GM19397 (cell line): ENCODE data around the gene INO80D.
"Not testable (repeated sequence)": the region's sequence is repeated elsewhere in the genome, so short reads cannot be mapped to it uniquely, and the experiment has no call there.

Experiments used
- ATAC-seq: cut with Tn5 transposase; IDR thresholded peaks from one replicate; pipeline ENCODE4 v1.9.1; 2021; ENCODE audit warnings: mild to moderate bottlenecking, moderate library complexity; ENCODE audit not compliant: unreplicated experiment

Gene INO80D

GRCh38 chr2:206085742-206086445 lies at the start of gene INO80D:
Gene INO80D (minus strand): TSS chr2:206086174. CDS start chr2:206063016, 23,158 bp downstream.
- peak; percentile 74 for ATAC-seq

DNA sequence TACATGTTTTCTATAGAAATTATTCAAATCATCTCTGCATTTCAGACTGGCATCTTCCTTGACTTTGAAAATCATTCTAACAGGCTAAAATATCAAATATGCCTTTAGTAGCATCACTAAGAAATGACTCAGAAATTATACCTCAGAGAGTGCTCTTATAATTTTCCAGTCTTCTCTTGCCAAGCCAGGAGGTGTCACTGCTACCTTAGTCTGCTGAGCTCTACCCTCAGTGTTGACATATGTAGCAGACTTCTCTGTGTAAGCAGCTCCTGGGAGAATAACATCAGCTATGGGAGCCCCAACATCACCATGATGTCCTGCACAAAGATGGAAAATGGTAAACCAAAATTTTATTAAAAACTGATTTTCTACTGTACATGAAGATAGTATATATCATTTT lies 41.7 kb upstream of the INO80D start:
- no peak for ATAC-seq

GRCh38 chr2:206125901-206126300 lies 39.9 kb upstream of the INO80D start:
- no peak for ATAC-seq

- not testable (repeated sequence) for ATAC-seq
Observed at GRCh38 chr2:206122569-206122968, 36.6 kb upstream of the INO80D start.

DNA sequence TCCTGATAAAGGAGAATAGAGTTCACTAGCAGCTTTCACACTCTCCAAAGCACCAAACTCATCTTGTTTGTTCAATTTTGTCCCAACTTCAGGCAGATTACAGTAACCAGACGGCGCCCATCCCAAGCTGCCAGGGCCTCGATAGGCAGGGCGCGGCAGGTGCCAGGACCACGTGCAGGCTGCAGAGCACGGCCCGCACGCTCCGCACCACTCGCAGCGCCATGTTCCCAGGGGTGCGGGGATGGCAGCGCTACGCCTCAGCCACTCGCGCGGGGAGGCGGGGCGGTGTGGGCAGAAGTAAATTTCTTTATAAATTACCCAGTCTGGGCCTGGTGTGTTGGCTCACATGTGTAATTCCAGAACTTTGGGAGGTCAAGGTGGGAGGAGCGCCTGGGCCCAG lies 30.3 kb upstream of the INO80D start:
- no peak for ATAC-seq

DNA sequence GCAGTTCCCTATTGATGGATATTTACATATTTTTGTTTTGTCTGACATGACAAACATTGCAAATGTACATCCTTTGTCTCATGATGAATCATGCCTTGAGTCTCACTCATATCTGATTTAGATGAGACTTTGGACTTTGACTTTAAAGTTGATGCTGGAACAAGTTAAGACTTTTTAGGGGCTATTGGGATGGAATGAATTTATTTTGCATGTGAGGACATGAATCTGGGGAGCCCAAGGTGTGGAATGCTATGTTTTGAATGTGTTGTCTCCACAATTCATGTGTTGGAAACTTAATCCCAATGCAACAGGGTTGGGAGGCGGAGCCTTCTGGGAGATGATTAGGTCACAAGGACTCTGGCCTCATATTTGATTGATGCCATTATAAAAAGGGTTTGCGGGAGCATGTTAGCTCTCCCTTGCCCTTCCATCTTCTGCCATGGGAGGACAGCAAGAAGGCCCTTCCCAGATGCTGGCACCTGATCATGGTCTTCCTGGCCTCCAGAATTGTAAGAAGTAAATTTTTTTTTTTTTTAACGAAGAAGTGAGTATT lies 29.1 kb upstream of the INO80D start:
- ATAC-seq: no peak

GRCh38 chr2:206112846-206113547 lies 27.0 kb upstream of the INO80D start:
- ATAC-seq: no peak

GRCh38 chr2:206112108-206112507 lies 26.1 kb upstream of the INO80D start:
- no peak for ATAC-seq

DNA sequence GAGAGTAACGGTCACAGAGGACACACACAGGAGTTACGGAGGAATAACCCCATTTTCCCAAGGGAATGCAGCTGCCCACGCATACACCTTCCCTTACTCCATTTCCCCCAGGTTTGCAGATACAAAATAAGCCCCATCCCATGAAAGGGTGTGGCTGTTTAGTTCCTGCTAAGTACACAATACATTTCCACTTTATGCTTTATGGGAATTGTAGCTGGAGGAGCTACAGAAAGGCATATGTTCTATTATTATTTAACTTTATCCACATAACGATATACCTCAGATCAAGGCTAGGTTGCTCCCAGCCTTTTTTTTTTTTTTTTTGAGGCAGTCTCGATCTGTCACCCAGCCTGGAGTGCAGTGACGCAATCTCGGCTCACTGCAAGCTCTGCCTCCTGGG lies 22.7 kb upstream of the INO80D start:
- ATAC-seq: no peak

DNA sequence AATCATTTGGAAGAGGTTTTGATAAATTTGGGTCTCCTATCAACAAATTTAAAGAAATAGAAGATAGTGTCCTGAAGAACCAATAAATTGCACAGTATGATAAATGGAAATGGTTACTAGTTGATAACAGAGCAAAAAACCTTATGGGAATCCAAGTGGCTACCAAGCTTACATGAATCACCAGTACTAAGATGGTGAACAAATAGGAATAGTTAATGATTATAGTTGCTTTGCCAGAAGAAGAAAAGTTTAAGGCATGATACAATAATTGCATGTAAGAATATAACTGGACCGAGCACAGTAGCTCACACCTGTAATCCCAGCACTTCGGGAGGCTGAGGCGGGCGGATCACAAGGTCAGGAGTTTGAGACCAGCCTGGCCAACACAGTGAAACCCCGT lies 19.6 kb upstream of the INO80D start:
- ATAC-seq: no peak

- ATAC-seq: no peak
Observed at GRCh38 chr2:206105038-206105437, 19.1 kb upstream of the INO80D start.

- not testable (repeated sequence) for ATAC-seq
Observed at GRCh38 chr2:206098872-206099271, 12.9 kb upstream of the INO80D start.

DNA sequence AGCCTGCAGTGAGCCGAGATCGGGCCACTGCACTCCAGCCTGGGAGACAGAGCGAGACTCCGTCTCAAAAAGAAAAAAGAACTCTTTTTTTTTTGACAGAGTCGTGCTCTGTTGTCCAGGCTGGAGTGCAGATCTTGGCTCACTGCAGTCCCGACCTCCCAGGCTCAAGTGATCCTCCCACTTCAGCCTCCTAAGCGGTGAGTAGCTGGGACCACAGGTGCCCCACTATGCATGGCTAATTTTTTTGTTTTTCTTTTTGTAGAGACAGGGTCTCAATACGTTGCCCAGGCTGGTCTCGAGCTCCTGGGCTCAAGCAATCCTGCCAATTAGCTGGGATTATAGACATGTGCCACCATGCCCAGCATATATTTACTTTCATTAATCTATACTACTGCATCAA lies 12.5 kb upstream of the INO80D start:
- no peak for ATAC-seq

GRCh38 chr2:206096876-206097275 lies 10.9 kb upstream of the INO80D start:
- ATAC-seq: no peak

DNA sequence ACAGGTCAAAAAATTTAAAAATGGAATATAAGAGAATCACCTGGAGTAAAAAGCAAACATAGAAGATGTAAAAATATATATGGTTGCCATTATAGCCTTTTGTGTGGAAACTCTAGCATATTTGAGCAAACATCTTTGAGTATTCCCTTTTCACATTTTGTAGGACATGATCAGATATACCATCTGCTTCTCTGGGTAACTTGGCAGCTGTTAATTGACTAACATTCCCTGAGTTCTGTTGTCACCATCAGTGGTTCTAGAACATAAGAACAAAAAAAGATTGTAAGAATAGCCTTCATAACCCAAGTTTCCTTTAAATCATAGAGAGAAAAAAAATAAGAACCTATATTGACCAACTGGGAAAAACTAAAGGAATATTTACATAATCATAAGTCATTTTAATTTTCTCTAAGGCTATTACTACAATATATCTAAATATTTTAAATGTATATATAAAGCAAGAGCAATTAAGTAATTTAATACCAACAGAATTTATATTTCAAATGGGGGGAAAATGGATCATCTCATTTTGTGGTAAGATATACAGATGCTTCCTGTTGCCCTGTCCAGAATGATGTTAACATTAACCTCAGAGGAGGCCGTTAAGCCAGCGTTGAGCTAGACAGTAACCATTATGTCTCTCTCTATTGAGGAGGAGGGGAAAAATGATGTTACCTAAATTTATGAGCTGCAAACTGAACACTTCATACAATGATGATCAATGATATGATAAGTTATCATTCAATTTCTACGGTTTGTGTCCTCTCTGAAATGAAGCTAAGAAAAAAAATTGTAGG lies 9.8 kb upstream of the INO80D start:
- ATAC-seq: no peak

DNA sequence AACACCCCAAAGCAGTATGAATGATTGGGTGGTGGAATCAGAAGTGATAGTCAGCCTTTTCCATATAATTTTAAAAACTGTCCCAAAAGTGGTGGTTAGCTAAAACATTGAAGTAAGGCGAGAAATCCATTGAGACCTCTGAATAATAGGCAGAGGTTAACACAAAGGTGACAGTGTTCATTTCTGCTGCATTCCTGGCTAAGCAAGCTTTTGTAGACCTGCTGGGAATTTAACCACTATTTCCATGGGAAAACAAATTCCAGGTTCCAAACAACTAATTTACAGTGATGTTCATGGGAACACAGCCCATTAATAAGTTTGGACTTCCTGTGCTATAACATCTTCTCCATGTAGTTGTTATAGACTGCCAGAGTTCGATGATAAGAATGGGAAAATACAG lies 6.3 kb upstream of the INO80D start:
- no peak for ATAC-seq

DNA sequence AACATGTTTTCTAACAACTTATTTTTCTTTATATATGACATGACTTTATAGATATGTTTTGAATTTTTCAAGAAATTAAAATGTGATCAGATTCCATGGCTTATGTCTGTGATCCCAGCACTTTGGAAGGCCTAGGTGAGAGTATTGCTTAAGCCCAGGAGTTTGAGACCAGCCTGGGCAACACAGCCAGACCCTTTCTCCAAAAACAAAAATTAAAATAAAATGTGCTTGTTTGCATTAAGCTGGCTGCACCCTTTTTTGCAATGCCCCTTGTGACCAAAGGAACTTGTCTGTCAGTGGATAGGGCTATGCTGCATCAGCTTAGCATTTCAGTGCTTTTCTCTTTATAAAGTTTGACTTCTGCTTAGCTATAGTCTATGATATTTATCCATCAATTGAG lies 2.3 kb upstream of the INO80D start:
- no peak for ATAC-seq

DNA sequence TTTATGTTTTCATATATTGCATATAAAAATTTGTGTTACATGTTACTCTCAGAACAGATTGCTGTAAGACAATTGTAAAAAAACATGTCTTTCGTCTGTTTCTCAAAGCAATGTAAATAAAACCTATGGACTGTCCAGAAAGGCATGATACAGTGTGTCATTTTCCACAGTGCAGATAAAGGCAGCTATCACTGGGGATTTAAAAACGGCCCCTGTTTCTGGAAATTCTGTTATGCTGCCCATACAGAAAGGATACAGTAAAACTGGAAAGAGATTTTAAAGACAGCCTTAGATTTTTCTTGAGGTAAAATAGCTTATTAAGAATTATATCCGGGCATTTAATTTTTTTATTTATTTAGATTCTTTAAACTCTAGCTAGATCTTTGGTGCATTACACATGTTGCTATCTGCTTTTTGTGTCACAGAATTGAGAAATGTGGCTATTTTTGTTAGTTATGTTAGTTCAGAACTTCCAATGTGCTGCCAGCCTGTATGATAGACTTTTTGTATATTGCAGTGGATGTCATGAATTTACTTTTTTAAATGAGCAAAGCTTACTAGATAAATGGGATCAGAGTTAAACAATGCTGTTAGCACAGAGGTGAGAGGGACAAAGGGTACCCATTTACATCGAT lies 859 bp upstream of the INO80D start:
- no peak for ATAC-seq

DNA sequence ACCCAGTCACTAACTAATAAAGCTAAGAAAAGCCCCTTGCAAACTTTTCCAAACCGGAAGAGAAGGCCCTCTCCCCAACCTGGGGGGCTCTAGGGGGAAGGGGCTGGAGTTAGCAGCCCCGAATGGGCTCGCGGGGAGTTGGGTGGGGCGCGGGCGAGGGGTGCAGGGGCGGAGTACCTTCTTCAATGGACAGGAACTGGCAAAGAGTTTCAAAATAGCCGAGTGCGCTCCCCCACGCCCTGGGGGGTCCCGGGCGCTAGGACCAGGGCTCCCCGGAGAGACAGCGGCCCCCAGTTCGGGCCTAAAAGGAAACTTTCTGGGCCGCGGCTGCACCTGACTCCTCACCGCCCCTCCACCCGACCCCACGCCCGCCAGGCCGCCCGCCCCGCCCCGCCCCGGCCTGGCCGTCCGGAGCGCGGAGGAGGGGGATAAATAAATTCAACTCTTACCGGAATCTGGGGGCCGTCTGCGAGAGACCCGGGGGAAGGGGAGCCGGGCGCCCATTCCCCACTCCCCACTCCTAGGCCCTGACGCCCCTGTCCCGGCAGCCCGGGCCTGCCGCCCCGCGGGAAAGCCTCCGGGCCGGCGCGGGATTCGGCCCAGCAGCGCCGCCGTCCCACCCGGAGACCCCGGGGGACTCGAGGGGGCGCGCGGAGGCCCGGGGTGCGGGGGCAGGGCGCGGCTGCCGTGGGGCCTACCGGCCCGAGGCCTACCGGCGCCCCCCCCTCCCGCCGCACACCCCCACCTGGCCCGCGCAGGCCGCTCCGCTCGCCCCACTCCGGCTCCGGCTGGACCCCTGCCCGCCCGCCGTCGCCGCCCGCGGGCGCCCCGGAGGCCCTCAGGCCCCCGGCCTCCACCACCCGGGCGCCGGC lies 868 bp downstream of the INO80D start:
- ATAC-seq: peak; percentile 41

- ATAC-seq: no peak
Observed at GRCh38 chr2:206084439-206084869, 1.5 kb downstream of the INO80D start.
